Stomach smooth muscle (tissue), 2 donors: Measurements from ENCODE around the gene TMEM240.

Source experiments
- H3K27ac ChIP-seq: one replicate; pipeline ENCODE4 v1.7.0; 2013; ENCODE audit warnings: mild to moderate bottlenecking, low read length, inconsistent platforms
- H3K27me3 ChIP-seq, 2 donors: one replicate each; pipeline ENCODE4 v1.7.0; 2013; ENCODE audit warnings: low read length in 2 of 2; ENCODE audit not compliant: insufficient read depth in 2 of 2, control insufficient read depth in 1 of 2
- H3K36me3 ChIP-seq, 2 donors: one replicate each; pipeline ENCODE4 v1.7.0; 2013; ENCODE audit warnings: low read length in 2 of 2; ENCODE audit not compliant: control insufficient read depth in 2 of 2, insufficient read depth in 2 of 2
- H3K4me1 ChIP-seq: one replicate; pipeline ENCODE4 v1.7.0; 2013; ENCODE audit warnings: low read length; ENCODE audit not compliant: control insufficient read depth, insufficient read depth
- H3K4me3 ChIP-seq, 2 donors: one replicate each; pipeline ENCODE4 v1.7.0; 2013; ENCODE audit warnings: low read length in 2 of 2
- H3K9ac ChIP-seq, 2 donors: one replicate each; pipeline ENCODE4 v1.7.0; 2013; ENCODE audit warnings: low read length in 2 of 2, mild to moderate bottlenecking in 1 of 2
- H3K9me3 ChIP-seq, 2 donors: one replicate each; pipeline ENCODE4 v1.7.0; 2013; ENCODE audit warnings: low read length in 2 of 2; ENCODE audit not compliant: control insufficient read depth in 2 of 2
- donor health status: healthy.
- donor health status: Pancreatic carcinoma.

Gene TMEM240

DNA sequence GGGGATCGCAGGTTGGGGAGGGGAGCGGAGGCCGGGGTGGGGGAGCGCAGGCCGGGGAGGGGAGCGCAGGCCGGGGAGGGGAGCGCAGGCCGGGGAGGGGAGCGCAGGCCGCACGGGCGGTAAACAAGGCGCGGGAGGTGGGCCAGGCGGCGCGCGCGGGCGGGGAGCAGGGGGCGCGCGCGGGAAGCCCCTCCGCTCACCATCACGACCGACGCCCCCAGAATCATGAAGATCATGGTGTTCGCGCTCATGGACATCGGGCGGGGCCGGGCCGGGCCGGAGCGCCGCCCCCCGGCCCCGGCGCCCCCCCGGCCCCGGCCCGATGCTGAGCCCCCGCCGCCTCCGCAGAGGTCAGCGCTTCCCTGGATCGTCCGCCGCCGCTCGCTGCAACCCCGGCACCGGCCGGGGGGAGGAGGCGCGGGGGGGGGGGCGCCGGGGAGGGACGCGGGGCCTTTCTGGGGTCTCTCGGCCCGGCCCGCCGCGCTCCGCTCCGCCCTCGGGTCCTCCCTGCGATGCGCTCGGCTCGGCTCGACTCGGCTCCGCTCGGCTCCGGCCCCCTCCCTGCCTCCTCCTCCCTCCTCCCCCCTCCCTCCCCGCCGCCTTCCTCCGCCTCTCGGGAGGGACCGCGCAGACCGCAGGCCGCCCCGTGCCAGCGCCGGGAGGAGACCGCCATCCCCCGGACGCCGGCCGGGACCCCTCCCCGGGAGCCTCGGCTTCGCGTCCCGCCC is at the start of gene TMEM240:
Gene TMEM240, minus strand, starts transcription at position 535 of the 728 bp plus-strand sequence. Its CDS starts 278 bp downstream, at position 257.
- H3K4me3 ChIP-seq, result peak within 1 kb of the TSS; percentile 70 to 77
- H3K9me3 ChIP-seq, result no peaks in the 10 kb centered on the region
- no peaks in the 10 kb centered on the region for H3K27me3 ChIP-seq
- peaks cover 23% of the 10 kb centered on the region for H3K4me1 ChIP-seq
- H3K36me3 ChIP-seq, result peaks cover 0 to 11% of the 10 kb centered on the region in 2 donors
- peak within 1 kb of the TSS; percentile 24 for H3K27ac ChIP-seq
- peak within 1 kb of the TSS; percentile 66 to 74 for H3K9ac ChIP-seq

DNA sequence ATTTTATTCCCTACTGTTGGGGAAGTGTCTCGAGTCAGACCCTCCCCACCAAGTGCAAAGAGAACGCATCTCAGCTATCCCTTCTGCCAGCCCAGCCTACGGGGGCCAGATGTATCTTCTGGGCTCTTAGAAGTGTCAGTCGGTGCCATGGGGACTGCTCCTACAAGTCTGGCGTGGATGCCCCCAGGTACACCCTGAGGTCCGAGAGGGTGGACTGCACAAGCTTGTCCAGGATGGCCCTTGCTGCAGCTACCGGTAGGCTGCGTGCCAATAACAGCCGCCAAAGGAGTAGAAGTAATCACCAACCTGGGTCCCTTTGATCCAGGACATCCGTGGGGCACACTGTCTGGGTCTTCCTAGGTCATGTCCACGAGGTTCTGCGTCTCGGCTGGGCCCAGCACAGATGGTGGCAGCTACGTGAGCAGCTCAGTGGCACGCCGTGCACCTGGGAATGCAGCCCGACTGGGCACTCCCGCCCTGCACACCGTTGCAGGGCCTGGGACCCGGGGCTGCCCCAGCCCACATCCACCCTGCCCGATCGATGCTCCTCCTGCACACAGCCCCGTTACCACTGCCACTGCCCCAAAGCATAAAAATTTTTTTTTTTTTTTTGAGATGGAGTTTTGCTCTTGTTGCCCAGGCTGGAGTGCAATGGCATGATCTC is 43.1 kb upstream of the TMEM240 start:
- Histone ChIP-seq H3K36me3 (no peaks in the 10 kb centered on the region), H3K27me3 (no peaks in the 10 kb centered on the region), H3K9me3 (no peaks in the 10 kb centered on the region), H3K4me3 (no peak overlapping the region), H3K9ac (no peak overlapping the region), H3K4me1 (no peaks in the 10 kb centered on the region), H3K27ac (no peak overlapping the region)

DNA sequence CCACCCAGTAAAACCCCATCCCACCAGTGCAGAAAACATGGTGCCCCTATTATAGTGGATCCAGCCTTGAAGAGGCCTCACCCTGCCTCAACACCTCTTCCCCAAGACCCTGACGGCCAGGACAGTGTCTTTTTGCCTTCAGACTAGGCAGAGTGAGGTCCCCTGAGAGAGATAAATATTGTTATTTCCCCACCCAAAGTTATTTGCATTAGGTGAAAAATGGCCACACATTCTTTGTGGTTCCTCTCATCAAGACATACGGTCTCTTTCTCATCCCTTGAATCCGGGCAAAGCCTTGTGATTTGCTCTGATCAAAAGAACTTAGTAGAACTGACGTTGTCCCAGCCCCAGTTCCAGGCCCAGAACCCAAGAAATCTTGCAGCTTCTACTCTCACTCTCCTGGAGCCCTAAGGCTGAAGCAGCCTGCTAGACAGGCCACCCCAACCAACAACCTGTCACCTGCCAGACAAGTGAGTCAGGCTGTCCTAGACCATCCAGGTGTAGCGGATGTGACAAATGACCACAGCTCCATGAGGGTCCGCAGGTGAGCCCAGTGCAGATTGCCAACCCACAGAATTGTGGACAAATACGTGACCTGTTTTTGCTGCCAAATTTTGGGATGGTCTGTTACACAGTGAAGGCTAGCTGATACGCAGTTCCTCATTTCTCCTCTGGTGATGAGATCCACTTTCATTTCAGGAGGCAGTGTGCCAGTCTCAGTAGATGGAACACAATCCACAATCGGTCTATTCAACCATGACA is 42.3 kb upstream of the TMEM240 start:
- Histone ChIP-seq H3K27ac (no peak overlapping the region), H3K4me3 (no peak overlapping the region), H3K36me3 (no peaks in the 10 kb centered on the region), H3K4me1 (no peaks in the 10 kb centered on the region), H3K27me3 (no peaks in the 10 kb centered on the region), H3K9me3 (no peaks in the 10 kb centered on the region), H3K9ac (no peak overlapping the region)

DNA sequence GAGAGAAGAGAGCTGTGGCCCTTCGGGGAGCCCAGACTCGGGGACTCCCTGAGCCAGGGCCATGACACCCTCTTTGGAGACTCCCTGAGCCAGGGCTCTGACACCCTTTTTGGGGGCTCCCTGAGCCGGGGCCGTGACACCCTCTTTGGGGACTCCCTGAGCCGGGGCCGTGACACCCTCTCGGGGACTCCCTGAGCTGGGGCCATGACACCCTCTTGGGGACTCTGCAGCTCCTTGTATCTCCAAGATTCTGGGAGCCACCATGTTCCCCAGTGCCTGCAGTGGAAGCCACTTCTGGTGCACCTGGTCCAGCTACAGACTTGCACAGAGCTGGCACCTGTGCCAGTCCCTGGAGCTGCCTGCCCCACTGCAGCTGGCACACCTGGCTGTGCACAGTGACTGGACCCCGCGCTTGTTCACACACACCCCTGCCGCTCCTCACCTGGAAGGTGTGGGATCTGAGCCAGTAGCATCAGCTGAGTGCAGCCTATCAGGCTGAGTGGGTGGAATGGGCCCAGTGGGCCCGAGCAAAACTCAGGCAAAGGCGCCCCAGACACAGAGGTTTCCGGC is 38.0 kb upstream of the TMEM240 start:
- H3K9me3 ChIP-seq, result no peaks in the 10 kb centered on the region
- no peaks in the 10 kb centered on the region for H3K36me3 ChIP-seq
- no peaks in the 10 kb centered on the region for H3K27me3 ChIP-seq
- peaks cover 8% of the 10 kb centered on the region for H3K4me1 ChIP-seq
- no peak overlapping the region for H3K4me3 ChIP-seq
- H3K9ac ChIP-seq, result no peak overlapping the region
- no peak overlapping the region for H3K27ac ChIP-seq

DNA sequence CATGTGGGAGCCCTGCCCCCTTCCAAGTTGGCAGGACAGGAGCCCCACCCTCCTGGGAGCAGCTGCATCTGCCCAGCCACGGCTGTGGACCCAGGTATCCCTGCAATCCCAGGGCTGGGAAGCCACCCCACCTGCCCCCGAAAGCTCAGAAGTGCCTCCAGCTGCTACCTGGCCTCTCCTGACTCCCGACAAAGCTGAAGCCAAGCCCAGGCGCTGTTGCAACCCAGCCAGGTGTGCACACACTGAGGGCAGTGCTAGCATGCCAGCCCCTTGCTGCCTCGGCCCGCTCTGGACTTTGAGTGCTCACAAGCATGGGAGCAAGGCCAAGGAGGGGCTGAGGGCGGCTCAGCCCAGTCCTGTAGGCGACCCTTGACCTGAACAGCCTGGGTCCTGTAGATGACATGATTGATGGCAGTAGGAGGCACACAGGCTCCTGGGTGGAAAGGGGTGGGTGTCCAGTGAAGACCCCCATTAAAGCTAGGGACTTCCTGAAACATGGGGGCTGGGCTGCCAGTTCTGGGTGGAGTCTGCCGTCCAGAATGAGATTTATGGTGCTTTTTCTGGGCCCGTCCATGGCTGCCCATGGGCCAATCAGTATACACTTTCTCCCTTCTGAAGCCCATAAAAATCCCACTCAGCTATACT is 37.1 kb upstream of the TMEM240 start:
- Histone ChIP-seq H3K9ac (no peak overlapping the region), H3K4me1 (peaks cover 16% of the 10 kb centered on the region), H3K27ac (no peak overlapping the region), H3K9me3 (no peaks in the 10 kb centered on the region), H3K27me3 (no peaks in the 10 kb centered on the region), H3K4me3 (no peak overlapping the region), H3K36me3 (no peaks in the 10 kb centered on the region)

DNA sequence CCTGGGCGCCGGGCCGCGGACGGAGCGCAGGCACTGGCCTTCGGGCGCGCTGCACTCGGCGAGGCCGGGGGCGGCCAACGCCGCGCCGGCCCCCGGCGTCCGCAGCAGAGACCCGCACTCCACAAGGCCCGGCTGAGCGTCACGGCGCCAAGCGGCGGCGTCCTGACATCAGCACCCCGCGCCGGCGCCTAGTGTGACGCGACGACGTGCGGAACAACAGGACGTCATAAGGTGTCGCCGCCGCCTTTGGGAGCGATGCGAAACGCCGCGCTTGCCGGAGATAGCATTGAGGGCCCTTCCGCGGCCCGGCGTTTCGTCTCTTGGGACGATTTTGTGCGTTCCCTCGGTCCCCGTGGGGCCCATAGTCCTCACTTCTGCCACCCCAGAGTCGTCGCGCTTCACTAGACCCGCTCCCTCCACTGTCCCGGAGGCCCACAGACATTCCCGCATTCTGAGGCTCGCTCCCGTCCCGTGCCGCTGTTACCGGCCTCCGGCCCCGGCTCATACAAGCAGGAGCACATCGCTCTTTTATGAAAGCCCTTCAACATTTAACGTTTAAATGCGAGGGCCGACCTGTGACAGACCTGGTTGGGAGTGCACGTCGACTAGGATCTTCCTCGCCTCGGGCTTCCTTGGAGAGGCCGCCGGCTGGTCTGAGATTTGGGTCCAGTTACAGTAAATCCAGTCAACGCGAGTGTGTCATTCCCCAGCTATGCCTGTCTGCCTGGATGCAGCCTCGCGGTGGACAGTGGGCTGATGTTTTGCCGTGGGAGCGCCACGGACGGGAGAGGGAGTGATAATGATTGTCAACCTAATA is 34.5 kb upstream of the TMEM240 start, which contains the start of gene SSU72:
Gene SSU72, minus strand, starts transcription at position 143 of the 817 bp plus-strand sequence. CDS start 306 bp downstream, outside the sequence.
- peaks cover 19% of the 10 kb centered on the region for H3K4me1 ChIP-seq
- H3K27me3 ChIP-seq, result no peaks in the 10 kb centered on the region
- peak within 1 kb of the TSS; percentile 100 for H3K9ac ChIP-seq
- peaks cover 0 to 2% of the 10 kb centered on the region in 2 donors for H3K36me3 ChIP-seq
- peak within 1 kb of the TSS; percentile 100 for H3K27ac ChIP-seq
- H3K9me3 ChIP-seq, result no peaks in the 10 kb centered on the region
- H3K4me3 ChIP-seq, result peak within 1 kb of the TSS; percentile 95 to 96

DNA sequence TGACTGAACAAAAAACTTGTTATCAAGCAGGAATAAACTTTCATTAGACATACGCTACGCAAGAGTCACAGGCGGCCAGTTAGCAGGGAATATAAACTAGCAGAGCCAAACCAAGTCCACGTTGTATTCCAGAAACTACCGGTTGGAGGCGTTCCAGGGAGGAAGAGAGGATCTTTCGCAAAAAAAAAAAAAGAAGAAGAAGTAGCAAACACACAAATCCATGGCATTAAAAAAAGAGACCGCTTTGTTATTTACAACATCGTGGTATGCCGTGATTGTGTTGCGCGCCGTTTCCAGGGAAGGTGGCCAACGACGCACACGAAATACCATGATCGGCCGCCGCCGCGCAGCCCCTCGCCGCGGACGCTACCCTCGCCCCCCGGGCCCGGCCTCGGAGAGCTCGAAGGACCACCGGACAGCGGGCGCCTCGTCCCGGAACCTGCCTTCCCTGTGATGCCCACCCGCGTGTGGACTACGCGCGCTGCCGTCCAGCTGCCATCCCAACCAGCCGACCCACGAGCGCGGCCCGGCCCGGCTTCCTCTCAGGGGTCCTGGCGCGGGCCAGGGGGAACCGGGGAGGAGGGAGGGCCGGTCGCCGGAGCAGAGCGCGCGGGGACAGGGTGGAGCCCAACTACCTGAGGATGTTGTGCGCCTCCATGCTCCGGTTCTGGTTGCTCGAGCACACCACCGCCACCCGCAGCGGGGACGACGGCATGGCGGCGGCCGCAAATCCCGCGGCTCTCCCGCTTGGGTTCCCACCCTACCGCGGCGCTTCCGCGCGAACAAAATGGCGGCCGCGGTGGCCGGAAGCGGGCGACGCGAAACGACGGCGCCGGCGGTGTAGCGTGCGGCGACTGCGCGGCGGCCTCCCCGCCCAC is 33.7 kb upstream of the TMEM240 start:
- H3K4me3 ChIP-seq, result peak overlapping the region; percentile 73 to 96
- H3K9ac ChIP-seq, result peak overlapping the region; percentile 100
- no peaks in the 10 kb centered on the region for H3K9me3 ChIP-seq
- H3K27me3 ChIP-seq, result no peaks in the 10 kb centered on the region
- peaks cover 23% of the 10 kb centered on the region for H3K4me1 ChIP-seq
- H3K36me3 ChIP-seq, result peaks cover 0 to 2% of the 10 kb centered on the region in 2 donors
- peak overlapping the region; percentile 100 for H3K27ac ChIP-seq

DNA sequence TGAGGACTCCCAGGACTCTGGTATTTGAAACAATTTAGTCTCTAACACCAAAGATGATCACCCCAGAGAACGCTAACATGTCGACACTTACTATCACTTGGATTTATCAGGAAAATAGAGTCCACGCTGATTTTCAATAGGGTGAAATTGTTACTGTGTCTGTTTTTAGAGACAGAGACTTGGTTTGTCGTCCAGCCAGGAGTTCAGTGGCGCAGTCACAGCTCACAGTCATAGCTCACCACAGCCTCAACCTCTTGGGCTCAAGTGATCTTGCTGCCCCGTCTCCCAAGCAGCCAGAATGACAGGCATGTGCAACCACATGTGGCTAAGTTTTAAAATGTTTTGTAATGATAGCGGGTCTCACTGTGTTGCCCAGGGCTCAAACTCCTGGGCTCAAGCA is 28.9 kb upstream of the TMEM240 start:
- peaks cover 9 to 12% of the 10 kb centered on the region in 2 donors for H3K36me3 ChIP-seq
- H3K27ac ChIP-seq, result no peak overlapping the region
- no peaks in the 10 kb centered on the region for H3K9me3 ChIP-seq
- no peak overlapping the region for H3K9ac ChIP-seq
- H3K4me1 ChIP-seq, result peaks cover 20% of the 10 kb centered on the region
- no peak overlapping the region for H3K4me3 ChIP-seq
- no peaks in the 10 kb centered on the region for H3K27me3 ChIP-seq

DNA sequence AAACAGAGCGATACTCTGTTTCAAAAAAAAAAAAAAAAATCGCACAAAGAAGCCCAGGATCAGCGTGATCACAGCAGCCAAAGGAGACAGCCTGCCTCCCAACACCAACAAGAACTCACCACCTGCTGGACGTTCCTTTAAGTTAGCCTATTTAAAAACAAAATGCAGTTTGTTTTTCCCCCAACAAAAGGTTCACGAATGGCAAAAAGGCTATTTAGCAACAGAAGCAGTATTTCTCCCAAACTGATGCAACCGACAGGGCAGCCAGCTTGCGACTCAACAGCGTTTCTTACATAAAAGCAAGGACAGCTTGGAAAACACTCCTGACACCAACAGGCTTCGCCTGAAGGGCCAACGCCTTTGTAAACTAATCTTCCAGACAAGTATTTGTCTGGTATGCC is 27.5 kb upstream of the TMEM240 start:
- H3K9ac ChIP-seq, result no peak overlapping the region
- H3K9me3 ChIP-seq, result no peaks in the 10 kb centered on the region
- H3K27ac ChIP-seq, result no peak overlapping the region
- no peak overlapping the region for H3K4me3 ChIP-seq
- peaks cover 19 to 23% of the 10 kb centered on the region in 2 donors for H3K36me3 ChIP-seq
- no peaks in the 10 kb centered on the region for H3K27me3 ChIP-seq
- H3K4me1 ChIP-seq, result peaks cover 13% of the 10 kb centered on the region
